Measurements from ENCODE around the gene HINT2. TPM values are rescaled to one million over a fixed set of nuclear protein-coding genes. Genes with fewer than 3 reads are reported as not detected.

HINT2 gene
- total RNA-seq, 1 donor from 2014 or later: 57.6 TPM

GRCh38 chr9:35814106-35814840 lies 569 bp downstream of the HINT2 start:
- intact Hi-C loops (cut with DNase I): loop anchor here (5.0 kb wide), 2 partner anchors 82 to 157 kb away; partner anchors contain the start of genes CCDC107, CREB3, RMRP and TLN1
- DNase-seq (ENCODE audit: low spot score): peak; percentile 51

- peak; percentile 17 for DNase-seq (ENCODE audit: low spot score)
- intact Hi-C loops (cut with DNase I): loop anchor here (2.0 to 5.0 kb wide), 3 partner anchors 23 to 156 kb away; partner anchors contain the start of genes CCDC107, CREB3, NPR2 and RMRP
These were observed 1.3 kb downstream of the HINT2 start for GRCh38 chr9:35813434-35814105.

GRCh38 chr9:35812025-35812602 lies 2.7 kb downstream of the HINT2 start, which contains the start of gene SPAG8:
SPAG8 (minus strand) TSS chr9:35812262; CDS start chr9:35812147, 115 bp downstream.
- peak; percentile 96 for DNase-seq (ENCODE audit: low spot score)
- intact Hi-C loops (cut with DNase I): loop anchor here (2.0 to 5.0 kb wide), 3 partner anchors 21 to 155 kb away; partner anchors contain the start of genes CCDC107, CREB3, NPR2 and RMRP

GRCh38 chr9:35811381-35812024 lies 3.3 kb downstream of the HINT2 start:
- no peak for DNase-seq (ENCODE audit: low spot score)
- intact Hi-C loops (cut with DNase I): loop anchor here (2.0 to 5.0 kb wide), 3 partner anchors 21 to 154 kb away; partner anchors contain the start of genes CCDC107, CREB3, NPR2 and RMRP

GRCh38 chr9:35810122-35810521 lies 4.7 kb downstream of the HINT2 start:
- intact Hi-C loops (cut with DNase I): loop anchor here (5.0 kb wide), 2 partner anchors 78 to 153 kb away; partner anchors contain the start of genes CCDC107, CREB3, RMRP and TLN1
- no peak for DNase-seq (ENCODE audit: low spot score)

- intact Hi-C loops (cut with DNase I): no loop called here
- DNase-seq (ENCODE audit: low spot score): no peak
These were observed 6.4 kb downstream of the HINT2 start for GRCh38 chr9:35808433-35808832.

- intact Hi-C loops (cut with DNase I): no loop called here
- no peak for DNase-seq (ENCODE audit: low spot score)
These were observed 8.7 kb downstream of the HINT2 start for GRCh38 chr9:35806101-35806500.

GRCh38 chr9:35801328-35802128 lies 13.3 kb downstream of the HINT2 start:
- DNase-seq (ENCODE audit: low spot score): no peak
- intact Hi-C loops (cut with DNase I): no loop called here

GRCh38 chr9:35800530-35800929 lies 14.3 kb downstream of the HINT2 start:
- intact Hi-C loops (cut with DNase I): no loop called here
- DNase-seq (ENCODE audit: low spot score): no peak

- intact Hi-C loops (cut with DNase I): no loop called here
- DNase-seq (ENCODE audit: low spot score): no peak
These were observed 16.0 kb downstream of the HINT2 start for GRCh38 chr9:35798658-35799374.

- DNase-seq (ENCODE audit: low spot score): no peak
- intact Hi-C loops (cut with DNase I): no loop called here
These were observed 17.3 kb downstream of the HINT2 start for GRCh38 chr9:35797311-35798109.

- intact Hi-C loops (cut with DNase I): no loop called here
- DNase-seq (ENCODE audit: low spot score): no peak
These were observed 19.1 kb downstream of the HINT2 start for GRCh38 chr9:35795695-35796094.

- intact Hi-C loops (cut with DNase I): no loop called here
- DNase-seq (ENCODE audit: low spot score): no peak
These were observed 21.4 kb downstream of the HINT2 start for GRCh38 chr9:35793461-35793860.

- intact Hi-C loops (cut with DNase I): no loop called here
- DNase-seq (ENCODE audit: low spot score): no peak
These were observed 22.0 kb downstream of the HINT2 start for GRCh38 chr9:35792826-35793225.

- intact Hi-C loops (cut with DNase I): no loop called here
- no peak for DNase-seq (ENCODE audit: low spot score)
These were observed 22.6 kb downstream of the HINT2 start for GRCh38 chr9:35792024-35792813.

GRCh38 chr9:35791297-35791921 lies 23.4 kb downstream of the HINT2 start, which contains the start of gene NPR2:
NPR2 (plus strand) TSS chr9:35791591; CDS start chr9:35792409, 818 bp downstream.
- no peak for DNase-seq (ENCODE audit: low spot score)
- intact Hi-C loops (cut with DNase I): loop anchor here (1.0 to 2.0 kb wide), 3 partner anchors 21 to 91 kb away; partner anchors contain the start of gene SPAG8

Data from cardiac septum (tissue), 1 donor.